GM18858 (cell line): ENCODE measurements around the gene RPL36.

Experiments used
- ATAC-seq: cut with Tn5 transposase; IDR thresholded peaks from one replicate; pipeline ENCODE4 v1.9.1; 2021; ENCODE audit not compliant: unreplicated experiment

RPL36 gene

DNA sequence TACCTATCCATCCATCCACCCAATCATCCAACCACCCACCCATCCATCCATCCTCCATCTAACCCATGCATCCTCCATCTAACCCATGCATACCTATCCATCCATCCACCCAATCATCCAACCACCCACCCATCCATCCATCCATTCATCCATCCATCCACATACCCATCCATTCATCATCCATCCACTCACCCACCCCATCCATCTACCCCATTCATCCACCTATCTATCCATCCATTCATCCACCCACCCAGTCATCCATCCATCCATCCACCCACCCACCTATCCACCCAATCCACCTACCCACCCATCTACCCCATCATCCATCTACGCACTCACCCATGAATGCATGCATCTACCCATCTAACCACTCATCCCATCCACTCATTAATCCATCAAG lies 16.3 kb upstream of the RPL36 start:
- ATAC-seq: no peak

- ATAC-seq: no peak
These were observed 15.4 kb upstream of the RPL36 start for GRCh38 chr19:5674714-5675113.

DNA sequence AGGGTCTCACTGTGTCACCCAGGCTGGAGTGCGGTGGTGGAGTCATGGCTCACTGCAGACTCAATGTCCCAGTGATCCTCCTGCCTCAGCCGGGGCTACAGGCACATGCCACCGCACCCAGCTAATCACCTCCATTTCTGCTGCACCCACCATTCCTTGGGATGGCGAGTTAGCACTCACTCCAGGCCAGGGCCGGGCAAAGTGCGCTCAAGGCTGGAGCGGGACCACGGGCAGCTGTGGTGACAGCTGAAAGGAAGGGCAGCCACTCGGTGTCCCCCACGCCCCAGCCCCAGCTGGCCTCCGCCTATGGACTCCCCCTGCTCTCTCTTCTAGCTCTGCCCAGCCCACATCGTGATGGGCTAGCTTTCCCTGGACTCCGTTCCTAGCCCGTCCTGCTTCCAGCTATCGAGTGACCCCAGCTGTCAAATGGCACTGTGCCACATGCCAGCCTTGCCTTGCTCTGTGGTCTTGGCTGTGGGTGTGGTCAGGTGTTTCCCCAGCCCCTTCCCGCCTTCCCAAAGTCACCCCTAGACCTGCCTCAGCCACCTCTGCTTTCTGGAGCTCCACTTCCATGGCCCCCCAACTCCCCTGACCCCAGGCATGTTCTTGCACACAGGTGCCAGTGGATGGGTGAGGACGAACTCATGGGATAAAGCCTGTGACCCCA lies 13.9 kb upstream of the RPL36 start:
- no peak for ATAC-seq

DNA sequence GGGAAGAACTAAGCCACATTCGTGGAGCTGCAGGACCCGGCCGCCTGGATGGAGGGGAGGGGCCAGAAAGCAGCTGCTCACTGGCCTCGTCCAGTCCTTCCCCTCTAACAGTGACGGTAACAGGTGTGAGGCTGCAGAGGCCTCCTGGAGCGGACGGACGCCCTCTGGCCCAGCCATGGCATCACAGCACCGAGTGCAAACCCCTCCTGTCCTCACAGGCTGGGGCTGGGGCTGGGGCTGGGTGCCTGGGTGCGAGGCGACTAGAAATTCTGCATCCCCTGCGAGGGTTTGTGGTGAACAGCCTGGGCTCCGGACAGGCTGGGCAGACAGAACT lies 13.4 kb upstream of the RPL36 start:
- ATAC-seq: no peak

DNA sequence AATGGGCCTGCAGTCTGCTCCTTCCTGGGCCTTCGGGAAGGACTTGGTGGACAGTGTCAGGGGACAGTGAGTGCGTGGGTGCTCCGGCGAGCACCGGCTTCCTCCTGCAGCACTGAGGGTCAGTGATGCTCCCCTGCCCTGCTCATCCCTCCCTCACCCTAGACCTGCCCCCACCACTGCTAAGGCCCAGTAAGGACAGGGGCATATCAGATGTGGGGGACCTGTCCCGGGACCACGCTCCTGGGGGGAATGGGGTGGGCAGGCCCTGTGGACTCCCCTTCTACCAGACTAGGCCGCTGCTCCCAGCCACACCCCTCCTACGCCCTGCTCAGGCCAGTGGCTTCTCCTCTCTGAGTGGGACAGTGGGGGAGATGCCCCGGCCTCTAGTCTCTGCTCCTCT lies 13.0 kb upstream of the RPL36 start:
- no peak for ATAC-seq

DNA sequence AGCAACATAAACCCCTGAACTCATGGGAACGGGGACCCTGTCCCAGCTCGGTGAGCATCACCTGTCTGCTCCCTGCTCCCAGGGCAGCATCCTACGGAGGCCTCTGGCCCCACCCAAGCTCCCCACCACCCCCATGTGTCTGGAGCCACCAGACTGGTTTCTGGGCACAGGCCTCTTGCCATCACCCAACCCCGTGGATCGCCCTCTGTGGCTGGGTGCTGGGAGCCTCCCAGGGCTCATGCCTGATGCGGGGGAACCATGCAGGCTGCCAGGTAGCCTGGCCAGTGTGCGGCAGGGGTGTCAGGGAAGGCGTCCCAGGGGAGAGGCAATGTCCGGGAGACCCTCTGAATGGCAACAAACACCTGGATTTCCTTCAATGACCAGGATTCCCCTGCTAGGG lies 12.5 kb upstream of the RPL36 start:
- ATAC-seq: no peak

DNA sequence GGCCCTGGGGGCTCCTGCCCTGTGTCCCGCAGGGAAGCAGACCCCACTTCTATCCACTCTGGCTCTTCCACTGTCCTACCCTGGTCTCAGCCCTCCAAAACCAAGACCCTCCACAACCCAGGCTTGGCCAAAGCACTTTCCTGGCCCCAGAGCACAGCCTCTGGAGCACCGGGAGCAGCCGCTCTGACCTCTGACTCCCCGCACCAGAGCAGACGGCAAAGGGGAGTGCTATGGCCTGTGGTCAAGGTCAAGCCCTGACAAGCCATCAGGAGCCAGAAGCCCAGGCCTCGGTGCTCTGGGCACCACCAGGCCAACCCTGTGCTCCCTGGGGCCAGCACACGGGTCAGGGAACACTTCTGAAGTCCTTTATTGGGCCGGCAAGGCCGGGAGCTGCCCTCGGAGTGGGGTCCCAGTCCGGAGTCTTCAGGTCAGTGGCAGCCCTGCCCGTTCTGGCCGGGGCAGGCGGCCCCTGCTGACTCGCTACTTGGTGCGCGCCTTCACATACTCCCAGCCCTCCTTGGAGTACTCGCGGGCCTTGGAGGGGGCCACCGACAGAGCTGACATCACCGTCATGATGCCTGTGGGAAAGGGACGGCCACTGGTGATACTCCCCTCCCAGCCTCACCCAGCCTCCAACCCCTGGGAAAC lies 11.9 kb upstream of the RPL36 start:
- no peak for ATAC-seq

- no peak for ATAC-seq
These were observed 10.6 kb upstream of the RPL36 start for GRCh38 chr19:5679289-5680083.

- no peak for ATAC-seq
These were observed 10.0 kb upstream of the RPL36 start for GRCh38 chr19:5680084-5680436.

DNA sequence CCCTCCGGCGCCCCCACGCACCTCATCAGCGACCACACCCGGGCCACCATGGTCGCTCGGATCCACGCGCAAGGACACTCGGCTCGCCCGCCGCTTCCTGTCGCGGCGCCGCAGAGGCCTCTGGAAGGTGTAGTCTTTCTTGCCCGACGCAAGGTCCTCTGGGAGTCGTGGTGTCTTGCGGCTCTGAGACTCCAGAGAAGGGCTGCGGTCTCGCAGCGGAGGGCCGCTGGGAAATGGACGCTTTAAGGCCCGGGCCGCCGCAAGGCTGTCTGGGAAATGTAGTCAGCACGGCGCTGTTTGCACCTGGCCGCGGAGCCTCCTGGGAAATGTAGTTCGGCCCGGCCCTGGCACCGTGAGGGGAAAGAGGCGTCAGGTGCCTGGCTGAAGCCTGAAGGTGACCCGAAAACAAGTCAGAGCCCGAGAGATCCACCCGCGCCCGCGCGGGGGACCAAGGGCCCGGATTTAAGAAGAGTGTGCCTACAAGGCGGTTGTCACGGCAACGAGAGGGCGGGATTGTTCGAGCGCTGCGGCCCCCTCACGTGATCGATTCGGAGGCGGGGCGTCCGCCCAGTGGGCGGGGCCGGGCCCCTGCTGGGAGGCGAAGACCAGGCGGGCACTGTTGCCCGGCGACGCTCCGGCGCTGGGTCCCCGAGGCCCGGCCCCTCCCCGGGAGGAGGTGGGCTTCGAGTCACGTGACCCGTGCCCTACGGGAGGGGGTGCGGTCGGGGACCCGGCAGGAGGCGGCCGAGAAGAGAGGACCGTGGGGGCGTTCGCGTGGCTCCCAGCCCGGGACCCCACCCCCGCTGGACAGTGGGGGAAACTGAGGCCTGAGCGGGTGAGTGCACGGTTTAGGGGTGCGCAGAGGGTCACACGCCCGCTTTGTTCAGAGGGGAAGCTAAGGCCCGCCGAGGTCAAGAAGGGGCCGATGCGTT lies 9.4 kb upstream of the RPL36 start, which contains the start of the genes HSD11B1L and MICOS13:
TSS of gene HSD11B1L (plus strand) at position 591 of the 932 bp plus-strand sequence. CDS start 3,806 bp downstream, outside the sequence.
TSS of gene MICOS13 (minus strand) at position 80 of the 932 bp plus-strand sequence. CDS start at position 50, 30 bp downstream.
- peak; percentile 82 for ATAC-seq

DNA sequence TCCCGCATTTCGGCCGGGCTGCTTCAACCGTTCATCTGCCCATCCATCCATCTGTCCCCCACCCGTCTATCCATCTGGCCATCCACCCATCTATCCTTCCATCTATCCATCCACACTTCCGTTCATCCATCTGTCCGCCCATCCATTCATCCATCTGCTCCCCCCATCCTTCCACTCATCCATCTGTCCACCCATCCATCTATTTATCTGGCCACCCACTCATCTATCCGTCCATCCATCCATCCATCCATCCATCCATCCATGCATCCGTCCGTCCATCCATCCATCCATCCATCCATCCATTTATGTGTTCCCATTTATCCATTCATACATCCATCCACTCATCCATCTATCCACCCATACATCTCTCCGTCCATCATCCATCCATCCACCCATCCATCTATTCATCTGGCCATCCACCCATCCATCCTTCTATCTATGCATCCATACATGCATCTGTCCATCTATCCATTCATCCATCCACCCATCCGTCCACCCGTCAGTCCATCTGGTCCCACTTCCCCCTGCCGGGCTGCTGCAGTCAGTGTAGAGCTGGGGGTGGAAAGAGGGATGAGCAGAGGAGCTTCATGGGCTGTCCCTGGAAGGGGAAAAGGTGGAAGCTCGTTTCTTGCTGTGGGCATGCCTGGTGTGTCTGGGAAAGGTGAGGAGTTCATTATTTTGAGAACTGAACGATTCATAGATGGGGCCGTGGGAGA lies 8.5 kb upstream of the RPL36 start:
- ATAC-seq: no peak

DNA sequence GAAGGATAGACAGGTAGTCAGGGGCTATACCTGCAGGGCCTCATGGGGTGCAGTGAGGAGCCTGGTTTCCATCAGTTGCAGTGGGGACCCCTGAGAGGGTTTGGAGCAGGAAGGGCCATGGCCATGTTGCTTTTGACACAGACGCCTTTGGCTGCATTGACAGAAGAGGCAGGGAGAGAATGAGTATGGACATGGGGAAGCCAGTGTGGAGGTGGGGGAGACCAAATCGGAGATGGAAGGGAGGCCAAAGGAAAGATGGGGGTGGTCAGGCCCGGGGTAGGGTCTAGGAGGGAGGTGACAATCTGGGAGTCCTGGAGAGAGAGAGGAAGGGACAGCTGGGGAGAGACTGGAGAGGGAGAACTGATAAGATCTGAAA lies 8.0 kb upstream of the RPL36 start:
- no peak for ATAC-seq

DNA sequence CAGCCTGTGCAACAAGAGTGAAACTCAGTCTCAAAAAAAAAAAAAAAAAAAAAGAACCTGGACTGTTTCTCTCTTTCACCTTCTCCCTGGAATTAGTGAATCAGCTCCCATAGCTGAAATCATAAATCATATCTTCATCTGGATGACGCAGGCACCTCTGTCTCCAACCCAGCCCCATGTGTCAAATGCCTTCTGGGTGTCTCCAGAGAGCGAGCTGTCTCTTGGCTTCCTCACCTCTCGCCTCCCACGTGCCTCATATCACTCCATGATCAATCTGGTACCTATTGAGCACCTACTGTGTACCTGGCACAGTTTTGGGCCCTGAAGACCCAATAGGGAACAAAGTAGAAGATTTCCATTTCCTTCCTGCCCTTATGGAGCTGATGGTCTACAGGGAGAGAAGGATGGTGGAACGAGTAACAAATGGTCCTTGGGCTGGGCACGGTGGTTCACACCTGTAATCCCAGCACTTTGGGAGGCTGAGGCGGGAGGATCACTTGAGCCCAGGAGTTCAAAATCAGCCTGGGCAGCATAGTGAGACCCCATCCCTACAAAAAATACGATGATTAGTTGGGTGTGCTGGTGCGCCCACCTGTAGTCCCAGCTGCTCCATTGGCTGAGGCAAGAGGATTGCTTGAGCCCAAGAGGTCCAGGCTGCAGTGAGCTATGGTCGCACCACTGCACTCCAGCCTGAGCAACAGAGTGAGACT lies 6.8 kb upstream of the RPL36 start:
- no peak for ATAC-seq

GRCh38 chr19:5684694-5685430 lies 5.2 kb upstream of the RPL36 start:
- no peak for ATAC-seq

GRCh38 chr19:5686326-5686646 lies 3.8 kb upstream of the RPL36 start:
- no peak for ATAC-seq

- ATAC-seq: no peak
These were observed 3.3 kb upstream of the RPL36 start for GRCh38 chr19:5686647-5687359.

DNA sequence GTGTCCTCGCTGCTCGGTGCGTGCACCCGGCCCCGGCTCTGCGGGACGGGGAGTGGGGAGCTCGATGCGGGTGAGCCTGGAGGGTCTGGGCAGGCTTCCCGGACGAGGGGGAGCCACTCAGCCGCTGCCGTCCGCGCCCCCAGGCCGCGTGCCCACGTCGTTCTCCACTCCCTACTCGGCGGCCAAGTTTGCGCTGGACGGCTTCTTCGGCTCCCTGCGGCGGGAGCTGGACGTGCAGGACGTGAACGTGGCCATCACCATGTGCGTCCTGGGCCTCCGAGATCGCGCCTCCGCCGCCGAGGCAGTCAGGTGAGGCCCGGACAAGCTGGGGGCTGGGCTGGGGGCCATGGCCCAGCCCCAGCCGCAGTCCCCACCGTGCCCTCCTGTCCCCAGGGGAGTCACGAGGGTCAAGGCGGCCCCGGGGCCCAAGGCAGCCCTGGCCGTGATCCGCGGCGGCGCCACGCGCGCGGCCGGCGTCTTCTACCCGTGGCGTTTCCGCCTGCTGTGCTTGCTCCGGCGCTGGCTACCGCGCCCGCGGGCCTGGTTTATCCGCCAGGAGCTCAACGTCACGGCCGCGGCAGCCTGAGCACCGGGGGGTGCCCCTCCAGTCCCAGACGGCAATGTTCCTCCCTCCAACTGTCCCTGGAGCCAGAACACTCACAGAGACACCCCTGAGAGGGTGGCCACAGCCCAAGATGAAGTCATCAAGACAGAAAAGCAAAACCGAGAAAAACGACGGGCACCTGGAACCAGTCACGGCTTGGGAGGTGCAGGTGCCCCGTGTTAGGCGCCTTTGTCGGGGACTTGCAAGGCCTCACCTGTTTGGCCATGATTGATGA lies 2.5 kb upstream of the RPL36 start:
- ATAC-seq: no peak
